ENCODE measurements around the gene GANAB.

The GANAB gene

DNA sequence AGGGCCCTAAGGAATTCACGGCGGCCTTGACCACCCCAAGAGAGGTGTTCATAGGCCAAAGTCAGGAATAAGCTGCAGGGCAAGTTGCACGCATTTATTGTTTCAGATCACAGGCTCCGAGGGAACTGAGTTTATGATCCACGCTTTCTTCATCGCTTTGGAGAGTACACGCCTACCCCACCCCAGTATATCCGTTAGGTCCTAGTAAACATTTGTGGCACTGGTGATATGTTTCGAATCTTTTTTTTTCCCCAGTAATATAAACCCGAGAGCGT, 805 bp downstream of the GANAB start:
- TF ChIP-seq, protein P1, sequence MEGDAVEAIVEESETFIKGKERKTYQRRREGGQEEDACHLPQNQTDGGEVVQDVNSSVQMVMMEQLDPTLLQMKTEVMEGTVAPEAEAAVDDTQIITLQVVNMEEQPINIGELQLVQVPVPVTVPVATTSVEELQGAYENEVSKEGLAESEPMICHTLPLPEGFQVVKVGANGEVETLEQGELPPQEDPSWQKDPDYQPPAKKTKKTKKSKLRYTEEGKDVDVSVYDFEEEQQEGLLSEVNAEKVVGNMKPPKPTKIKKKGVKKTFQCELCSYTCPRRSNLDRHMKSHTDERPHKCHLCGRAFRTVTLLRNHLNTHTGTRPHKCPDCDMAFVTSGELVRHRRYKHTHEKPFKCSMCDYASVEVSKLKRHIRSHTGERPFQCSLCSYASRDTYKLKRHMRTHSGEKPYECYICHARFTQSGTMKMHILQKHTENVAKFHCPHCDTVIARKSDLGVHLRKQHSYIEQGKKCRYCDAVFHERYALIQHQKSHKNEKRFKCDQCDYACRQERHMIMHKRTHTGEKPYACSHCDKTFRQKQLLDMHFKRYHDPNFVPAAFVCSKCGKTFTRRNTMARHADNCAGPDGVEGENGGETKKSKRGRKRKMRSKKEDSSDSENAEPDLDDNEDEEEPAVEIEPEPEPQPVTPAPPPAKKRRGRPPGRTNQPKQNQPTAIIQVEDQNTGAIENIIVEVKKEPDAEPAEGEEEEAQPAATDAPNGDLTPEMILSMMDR (IDR thresholded peaks at IDR 0.05; ENCODE audit: low read depth, low read length, missing control alignments) = no peak
- DNase-seq (ENCODE audit: low read depth) = no peak
- peak overlapping the region; percentile 76 for H3K4me3 ChIP-seq (ENCODE audit: low read depth, low read length)

DNA sequence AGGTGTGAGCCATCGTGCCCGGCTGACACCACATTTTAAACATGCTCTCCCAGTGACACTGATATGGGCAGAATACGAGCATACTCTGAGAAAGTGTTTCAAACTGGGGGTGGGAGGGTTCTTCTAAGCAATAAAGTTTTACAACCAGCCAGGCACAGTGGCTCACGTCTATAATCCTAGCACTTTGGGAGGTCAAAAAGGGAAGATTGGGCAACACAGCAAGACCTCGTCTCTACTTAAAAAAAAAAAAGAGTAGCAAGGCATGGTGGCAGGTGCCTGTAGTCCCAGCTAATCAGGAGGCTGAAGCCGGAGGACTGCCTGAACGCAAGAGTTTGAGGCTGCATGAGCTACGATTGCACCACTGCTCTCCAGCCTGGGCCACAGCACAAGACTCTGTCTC, 2.2 kb downstream of the GANAB start:
- H3K4me3 ChIP-seq (ENCODE audit: low read depth, low read length) = no peak overlapping the region
- no peak for DNase-seq (ENCODE audit: low read depth)
- TF ChIP-seq, protein P1 (IDR thresholded peaks at IDR 0.05; ENCODE audit: low read depth, low read length, missing control alignments) = no peak

DNA sequence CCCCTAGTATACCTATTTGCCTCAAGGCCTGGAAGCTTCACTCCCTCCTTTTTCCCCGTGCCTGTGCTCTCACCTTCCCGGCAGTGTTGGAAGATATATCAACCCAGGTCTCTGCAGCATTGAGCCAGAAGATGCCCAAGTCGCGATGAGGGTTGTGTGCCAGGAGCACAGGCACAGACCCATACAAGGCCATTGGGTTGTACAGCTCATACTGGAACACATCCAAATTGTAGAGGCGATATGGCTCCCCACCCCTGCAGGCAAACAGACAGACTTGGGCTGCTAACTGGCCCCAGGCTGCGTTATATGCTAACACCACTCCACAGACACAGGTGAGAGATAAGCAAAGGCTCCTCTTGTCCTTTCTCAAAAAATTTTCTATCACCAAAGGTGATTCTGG, 13.9 kb downstream of the GANAB start:
- TF ChIP-seq, protein P1 (IDR thresholded peaks at IDR 0.05; ENCODE audit: low read depth, low read length, missing control alignments) = no peak
- H3K4me3 ChIP-seq (ENCODE audit: low read depth, low read length) = no peak overlapping the region
- no peak for DNase-seq (ENCODE audit: low read depth)

DNA sequence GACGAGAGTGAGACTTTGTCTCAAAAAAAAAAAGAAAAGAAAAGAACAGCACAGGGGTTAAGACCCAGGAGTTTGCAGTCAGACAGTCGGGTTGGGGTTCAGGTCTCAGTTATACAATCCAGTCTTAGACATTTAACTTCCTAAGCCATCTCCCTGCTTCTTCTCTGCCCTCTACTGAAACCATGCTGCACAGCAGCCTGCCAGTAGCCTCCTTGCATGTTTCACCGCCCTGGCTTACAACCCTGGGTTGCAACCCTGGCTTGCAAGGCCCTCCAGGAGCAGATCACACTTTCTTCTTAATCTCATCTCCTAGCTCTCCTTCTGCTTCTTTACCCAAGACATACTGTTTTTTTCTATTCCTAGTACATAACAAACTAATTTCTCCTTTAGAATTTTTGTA, 18.7 kb downstream of the GANAB start:
- TF ChIP-seq, protein P1 (IDR thresholded peaks at IDR 0.05; ENCODE audit: low read depth, low read length, missing control alignments) = no peak
- no peak for DNase-seq (ENCODE audit: low read depth)
- H3K4me3 ChIP-seq (ENCODE audit: low read depth, low read length) = no peak overlapping the region

DNA sequence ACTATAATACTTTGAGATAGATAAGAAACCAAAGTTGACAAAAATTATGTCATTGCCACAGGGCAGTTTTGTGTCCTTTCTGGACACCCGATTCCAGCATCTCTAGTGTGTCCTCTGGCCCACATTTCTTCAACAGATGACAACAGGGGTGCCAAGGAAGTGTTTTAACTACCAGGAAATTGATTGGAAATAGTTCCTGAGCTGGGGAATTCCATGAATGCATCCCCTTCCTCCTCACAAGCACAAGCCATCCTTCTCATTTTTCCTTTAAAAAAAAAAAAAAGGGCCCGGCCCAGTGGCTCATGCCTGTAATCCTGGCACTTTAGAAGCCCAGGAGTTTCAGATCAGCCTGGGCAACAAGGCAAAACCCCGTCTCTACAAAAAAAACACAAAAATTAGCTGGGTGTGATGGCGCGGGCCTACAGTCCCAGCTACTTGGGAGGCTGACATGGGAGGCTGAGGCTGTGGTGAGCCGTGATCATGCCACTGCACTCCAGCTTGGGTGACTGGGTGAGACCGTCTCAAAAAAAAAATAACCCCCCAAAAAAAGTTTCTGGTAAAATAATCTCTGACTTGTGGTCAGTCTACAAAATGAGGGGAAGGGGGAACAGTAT, 23.8 kb downstream of the GANAB start:
- no peak for DNase-seq (ENCODE audit: low read depth)
- TF ChIP-seq, protein P1 (IDR thresholded peaks at IDR 0.05; ENCODE audit: low read depth, low read length, missing control alignments) = no peak
- no peak overlapping the region for H3K4me3 ChIP-seq (ENCODE audit: low read depth, low read length)

DNA sequence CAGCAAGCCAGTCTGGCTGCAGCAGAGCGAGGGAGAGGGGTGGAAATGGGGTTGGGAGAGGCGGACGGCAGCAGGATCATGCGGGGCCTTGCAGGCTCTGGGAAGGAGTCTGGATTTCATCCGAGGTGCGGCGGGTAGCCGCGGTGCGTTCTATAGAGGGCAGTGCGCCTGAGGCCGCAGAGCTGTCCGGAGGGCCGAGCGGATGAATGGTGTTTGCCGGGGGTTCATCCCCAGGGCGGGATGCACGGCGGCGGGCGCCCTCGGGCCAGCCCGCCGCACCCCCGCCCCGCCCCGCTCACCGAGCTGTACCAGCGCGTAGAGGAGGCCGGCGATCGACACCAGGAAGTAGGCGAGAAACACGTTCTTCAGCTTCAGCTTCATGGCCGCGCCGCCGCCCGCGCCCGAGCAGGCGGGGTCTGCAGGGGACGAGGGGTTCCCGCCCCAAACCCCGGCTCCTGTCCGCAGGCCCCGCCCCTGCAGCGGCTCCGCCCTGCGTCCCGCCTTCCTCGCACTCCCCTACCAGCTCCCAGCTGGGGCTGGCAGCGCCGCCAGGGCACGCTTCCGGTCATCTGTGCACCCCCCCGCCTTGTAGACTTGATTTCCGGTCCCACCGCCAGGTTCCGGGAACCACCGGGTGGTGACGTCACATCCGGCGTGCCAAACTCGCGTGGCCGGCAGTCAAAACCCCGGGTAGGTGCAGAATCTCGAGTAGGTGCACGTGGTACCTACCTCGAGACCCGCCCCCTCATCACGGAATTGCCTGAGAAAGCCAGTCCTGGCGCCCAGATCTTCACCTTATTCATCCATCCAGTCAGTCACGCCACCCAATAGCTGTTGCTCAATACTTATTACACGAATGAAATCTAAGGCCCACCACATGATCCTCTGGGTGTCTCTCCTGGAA, 24.6 kb downstream of the GANAB start, which contains the start of gene B3GAT3:
Gene B3GAT3 (minus strand): TSS at position 420 of the 904 bp plus-strand sequence. CDS start 39 bp downstream, at position 381.
- peak within 1 kb of the TSS; percentile 90 for H3K4me3 ChIP-seq (ENCODE audit: low read depth, low read length)
- TF ChIP-seq, protein P1 (IDR thresholded peaks at IDR 0.05; ENCODE audit: low read depth, low read length, missing control alignments) = no peak
- peak; percentile 97 for DNase-seq (ENCODE audit: low read depth)

All from GM12864 (cell line).